ENCODE measurements around the gene NGLY1. TPM values are rescaled to one million over a fixed set of nuclear protein-coding genes. Genes with fewer than 3 reads are reported as not detected.

Gene NGLY1, protein sequence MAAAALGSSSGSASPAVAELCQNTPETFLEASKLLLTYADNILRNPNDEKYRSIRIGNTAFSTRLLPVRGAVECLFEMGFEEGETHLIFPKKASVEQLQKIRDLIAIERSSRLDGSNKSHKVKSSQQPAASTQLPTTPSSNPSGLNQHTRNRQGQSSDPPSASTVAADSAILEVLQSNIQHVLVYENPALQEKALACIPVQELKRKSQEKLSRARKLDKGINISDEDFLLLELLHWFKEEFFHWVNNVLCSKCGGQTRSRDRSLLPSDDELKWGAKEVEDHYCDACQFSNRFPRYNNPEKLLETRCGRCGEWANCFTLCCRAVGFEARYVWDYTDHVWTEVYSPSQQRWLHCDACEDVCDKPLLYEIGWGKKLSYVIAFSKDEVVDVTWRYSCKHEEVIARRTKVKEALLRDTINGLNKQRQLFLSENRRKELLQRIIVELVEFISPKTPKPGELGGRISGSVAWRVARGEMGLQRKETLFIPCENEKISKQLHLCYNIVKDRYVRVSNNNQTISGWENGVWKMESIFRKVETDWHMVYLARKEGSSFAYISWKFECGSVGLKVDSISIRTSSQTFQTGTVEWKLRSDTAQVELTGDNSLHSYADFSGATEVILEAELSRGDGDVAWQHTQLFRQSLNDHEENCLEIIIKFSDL
- total RNA-seq (10 to 100 TPM; 41.9 to 50.8 TPM), polyA plus RNA-seq (ENCODE audit: insufficient read length in 2 of 2) (10 to 100 TPM; 40.8 to 41.9 TPM)
- long read RNA-seq, donor 1, transcript NGLY1-202 (12 exons, 2,473 nt): major isoform, 8 of 29 reads
- long read RNA-seq, donor 1, partial matches to known transcripts: 17 of 29 reads
- long read RNA-seq, donor 1, other reads (novel, unspliced or antisense): 0 of 29 reads
- long read RNA-seq, donor 2, transcript NGLY1-202 (12 exons, 2,473 nt): major isoform, 5 of 5 reads
- long read RNA-seq, donor 2, partial matches to known transcripts: 0 of 5 reads
- long read RNA-seq, donor 2, other reads (novel, unspliced or antisense): 0 of 5 reads
- long read RNA-seq, donor 3, transcript NGLY1-202 (12 exons, 2,473 nt): major isoform, 9 of 17 reads
- long read RNA-seq, donor 3, partial matches to known transcripts: 6 of 17 reads
- long read RNA-seq, donor 3, other reads (novel, unspliced or antisense): 0 of 17 reads
- long read RNA-seq, donor 4, partial matches to known transcripts: 28 of 33 reads
- long read RNA-seq, donor 4, other reads (novel, unspliced or antisense): 0 of 33 reads

- H3K36me3 ChIP-seq (ENCODE audit: control insufficient read depth, insufficient read depth, low read length): no peaks in the 10 kb centered on the region
- H3K27ac ChIP-seq (ENCODE audit: low read depth, low read length): peak within 1 kb of the TSS; percentile 68
- 0% methylated on average over 58 of the region's 72 CpGs for WGBS (ENCODE audit: insufficient coverage)
- no peaks in the 10 kb centered on the region for H3K27me3 ChIP-seq (ENCODE audit: control insufficient read depth, insufficient read depth, low read length)
- peak; percentile 47 to 94 (median 71) for DNase-seq (ENCODE audit: low read depth in 4 of 6, low spot score in 6 of 6)
- H3K4me3 ChIP-seq (ENCODE audit: low read depth, low read length): peak within 1 kb of the TSS; percentile 89
- no peaks in the 10 kb centered on the region for H3K4me1 ChIP-seq (ENCODE audit: control insufficient read depth, insufficient read depth, low read length)
- H3K9me3 ChIP-seq (ENCODE audit: control insufficient read depth, insufficient read depth, low read length): no peaks in the 10 kb centered on the region
Observed at GRCh38 chr3:25782938-25783660, at the start of gene NGLY1. NGLY1 (minus strand) TSS chr3:25783443; CDS start chr3:25783390, 53 bp downstream.

- no peaks in the 10 kb centered on the region for H3K36me3 ChIP-seq (ENCODE audit: control insufficient read depth, insufficient read depth, low read length)
- no peak overlapping the region for H3K27ac ChIP-seq (ENCODE audit: low read depth, low read length)
- no peak overlapping the region for H3K4me3 ChIP-seq (ENCODE audit: low read depth, low read length)
- peak in 2 of 6 donors; percentile 54 to 69 for DNase-seq (ENCODE audit: low read depth in 4 of 6, low spot score in 6 of 6)
- 13% methylated on average over 3 of the region's 3 CpGs for WGBS (ENCODE audit: insufficient coverage)
- no peaks in the 10 kb centered on the region for H3K27me3 ChIP-seq (ENCODE audit: control insufficient read depth, insufficient read depth, low read length)
- peaks cover 2% of the 10 kb centered on the region for H3K4me1 ChIP-seq (ENCODE audit: control insufficient read depth, insufficient read depth, low read length)
- no peaks in the 10 kb centered on the region for H3K9me3 ChIP-seq (ENCODE audit: control insufficient read depth, insufficient read depth, low read length)
Observed at GRCh38 chr3:25831578-25831977, 48.3 kb upstream of the NGLY1 start.

- no peak overlapping the region for H3K27ac ChIP-seq (ENCODE audit: low read depth, low read length)
- H3K9me3 ChIP-seq (ENCODE audit: control insufficient read depth, insufficient read depth, low read length): no peaks in the 10 kb centered on the region
- peak in 2 of 6 donors; percentile 83 to 94 for DNase-seq (ENCODE audit: low read depth in 4 of 6, low spot score in 6 of 6)
- H3K4me1 ChIP-seq (ENCODE audit: control insufficient read depth, insufficient read depth, low read length): peaks cover 2% of the 10 kb centered on the region
- no peaks in the 10 kb centered on the region for H3K27me3 ChIP-seq (ENCODE audit: control insufficient read depth, insufficient read depth, low read length)
- H3K36me3 ChIP-seq (ENCODE audit: control insufficient read depth, insufficient read depth, low read length): no peaks in the 10 kb centered on the region
- H3K4me3 ChIP-seq (ENCODE audit: low read depth, low read length): no peak overlapping the region
- 40% methylated on average over 3 of the region's 6 CpGs for WGBS (ENCODE audit: insufficient coverage)
Observed at GRCh38 chr3:25830373-25831280, 47.4 kb upstream of the NGLY1 start.

GRCh38 chr3:25826510-25826909 lies 43.3 kb upstream of the NGLY1 start:
- Histone ChIP-seq H3K4me3 (ENCODE audit: low read depth, low read length) (no peak overlapping the region), H3K27ac (ENCODE audit: low read depth, low read length) (no peak overlapping the region), H3K27me3 (ENCODE audit: control insufficient read depth, insufficient read depth, low read length) (no peaks in the 10 kb centered on the region), H3K36me3 (ENCODE audit: control insufficient read depth, insufficient read depth, low read length) (no peaks in the 10 kb centered on the region), H3K9me3 (ENCODE audit: control insufficient read depth, insufficient read depth, low read length) (peaks cover 2% of the 10 kb centered on the region), H3K4me1 (ENCODE audit: control insufficient read depth, insufficient read depth, low read length) (no peaks in the 10 kb centered on the region)
- 100% methylated on average over 2 of the region's 2 CpGs for WGBS (ENCODE audit: insufficient coverage)
- no peak for DNase-seq (ENCODE audit: low read depth in 4 of 6, low spot score in 6 of 6)

DNA sequence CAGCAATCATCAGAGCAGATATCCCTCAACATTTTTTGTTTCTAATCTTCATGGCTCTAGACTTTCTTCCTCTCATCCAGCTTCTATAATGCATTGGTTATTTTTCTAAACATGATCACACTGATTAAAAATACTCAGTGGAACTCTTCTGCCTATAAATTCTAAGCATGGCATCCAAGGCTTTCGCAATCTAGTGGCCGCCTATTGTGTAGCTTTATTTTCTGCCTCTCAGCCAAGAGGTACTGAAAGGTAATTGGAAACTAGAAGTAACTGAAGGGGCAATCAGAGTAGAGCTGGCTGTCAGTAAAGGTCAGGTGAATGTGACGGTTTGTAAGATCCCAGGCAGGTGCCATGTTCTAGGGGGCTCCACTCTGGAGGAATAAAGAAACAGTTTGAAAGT lies 40.1 kb upstream of the NGLY1 start:
- no peaks in the 10 kb centered on the region for H3K36me3 ChIP-seq (ENCODE audit: control insufficient read depth, insufficient read depth, low read length)
- no peak overlapping the region for H3K4me3 ChIP-seq (ENCODE audit: low read depth, low read length)
- H3K27me3 ChIP-seq (ENCODE audit: control insufficient read depth, insufficient read depth, low read length): no peaks in the 10 kb centered on the region
- peaks cover 2% of the 10 kb centered on the region for H3K9me3 ChIP-seq (ENCODE audit: control insufficient read depth, insufficient read depth, low read length)
- no peak overlapping the region for H3K27ac ChIP-seq (ENCODE audit: low read depth, low read length)
- H3K4me1 ChIP-seq (ENCODE audit: control insufficient read depth, insufficient read depth, low read length): no peaks in the 10 kb centered on the region
- no peak for DNase-seq (ENCODE audit: low read depth in 4 of 6, low spot score in 6 of 6)
- 88% methylated on average over 3 of the region's 3 CpGs for WGBS (ENCODE audit: insufficient coverage)

GRCh38 chr3:25821746-25822573 lies 38.7 kb upstream of the NGLY1 start:
- DNase-seq (ENCODE audit: low read depth in 4 of 6, low spot score in 6 of 6): no peak
- H3K4me3 ChIP-seq (ENCODE audit: low read depth, low read length): no peak overlapping the region
- H3K27ac ChIP-seq (ENCODE audit: low read depth, low read length): no peak overlapping the region
- no CpG with 5 or more reads among the region's 4 CpGs for WGBS (ENCODE audit: insufficient coverage)
- no peaks in the 10 kb centered on the region for H3K27me3 ChIP-seq (ENCODE audit: control insufficient read depth, insufficient read depth, low read length)
- no peaks in the 10 kb centered on the region for H3K36me3 ChIP-seq (ENCODE audit: control insufficient read depth, insufficient read depth, low read length)
- H3K9me3 ChIP-seq (ENCODE audit: control insufficient read depth, insufficient read depth, low read length): peaks cover 2% of the 10 kb centered on the region
- no peaks in the 10 kb centered on the region for H3K4me1 ChIP-seq (ENCODE audit: control insufficient read depth, insufficient read depth, low read length)

DNA sequence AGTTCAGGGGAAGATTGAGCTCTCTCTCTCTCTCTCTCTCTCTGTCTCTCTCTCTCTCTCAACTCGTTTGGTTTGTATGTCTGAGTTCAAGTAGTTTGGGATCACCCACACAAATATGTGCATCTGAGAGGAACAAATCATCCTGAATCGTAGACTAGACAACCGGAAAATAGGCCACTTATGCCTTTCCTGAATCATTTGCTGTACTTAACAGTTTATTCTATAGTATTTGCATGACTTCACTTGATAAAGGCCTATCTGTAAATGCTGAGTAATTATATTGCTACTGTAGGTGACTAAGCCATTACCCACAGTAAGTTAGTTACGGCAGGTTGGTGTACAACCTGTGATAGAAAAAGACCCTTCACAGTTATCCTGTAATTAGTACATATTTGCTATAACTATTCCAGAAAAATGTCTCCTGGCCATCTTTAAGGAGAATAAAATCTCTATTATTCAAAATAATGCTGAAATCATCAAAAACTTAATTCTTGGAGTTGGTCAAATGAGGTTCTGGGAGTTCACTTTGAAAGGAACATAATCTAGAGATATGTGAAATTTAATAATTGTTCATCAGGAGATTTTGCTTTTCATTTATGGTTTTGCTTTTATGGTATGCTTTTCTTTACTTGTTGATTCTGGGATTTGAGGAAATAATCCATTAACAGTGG lies 37.7 kb upstream of the NGLY1 start:
- Histone ChIP-seq H3K36me3 (ENCODE audit: control insufficient read depth, insufficient read depth, low read length) (no peaks in the 10 kb centered on the region), H3K4me1 (ENCODE audit: control insufficient read depth, insufficient read depth, low read length) (no peaks in the 10 kb centered on the region), H3K9me3 (ENCODE audit: control insufficient read depth, insufficient read depth, low read length) (peaks cover 2% of the 10 kb centered on the region), H3K4me3 (ENCODE audit: low read depth, low read length) (no peak overlapping the region), H3K27ac (ENCODE audit: low read depth, low read length) (peak overlapping the region; percentile 79), H3K27me3 (ENCODE audit: control insufficient read depth, insufficient read depth, low read length) (no peaks in the 10 kb centered on the region)
- WGBS (ENCODE audit: insufficient coverage): no CpG with 5 or more reads among the region's 4 CpGs
- DNase-seq (ENCODE audit: low read depth in 4 of 6, low spot score in 6 of 6): no peak
